HEK293 (cell line): ENCODE data around the gene KRT14.
"Not testable (repeated sequence)": the region's sequence is repeated elsewhere in the genome, so short reads cannot be mapped to it uniquely, and the experiment has no call there.

Source experiments
- CTCF ChIA-PET: fragments of 350-600 bp; formaldehyde crosslinking; extraction: SDS; loops from one replicate; lab custom pipeline; 2021; ENCODE audit warnings: antibody characterized with exemption; lab: Yijun Ruan, JAX
- POLR2A ChIA-PET: fragments of 300-600 bp; formaldehyde crosslinking; extraction: SDS; loops from one replicate; lab custom pipeline; 2020; ENCODE audit warnings: antibody characterized with exemption, inconsistent platforms; lab: Yijun Ruan, JAX
- H3K27ac ChIP-seq: fragments of 200-500 bp; sonication (Bioruptor generic); 2 replicates; pipeline ENCODE4 v1.5.1; 2014; ENCODE audit warnings: low read depth, low read length, control low read depth, inconsistent platforms; ENCODE audit errors: extremely low read depth
- H3K36me3 ChIP-seq, 2 experiments: fragments of 200-500 bp in 1 of 2; sonication (Bioruptor generic) in 1 of 2; 1 replicate in 1 of 2; 2 replicates in 1 of 2; pipeline ENCODE4 v1.5.1; 2014 to 2017; ENCODE audit warnings: inconsistent platforms in 2 of 2, low read length in 2 of 2; ENCODE audit not compliant: control insufficient read depth in 2 of 2, insufficient read depth in 1 of 2
- H3K4me1 ChIP-seq: fragments of 200-500 bp; sonication (Bioruptor generic); 2 replicates; pipeline ENCODE4 v1.5.1; 2014; ENCODE audit warnings: mild to moderate bottlenecking, low read length, inconsistent platforms; ENCODE audit not compliant: control insufficient read depth, insufficient read depth
- H3K4me3 ChIP-seq: 2 replicates; pipeline ENCODE4 v1.5.1; 2011; ENCODE audit warnings: low read depth, mild to moderate bottlenecking, control low read depth, low read length, moderate library complexity
- H3K9me3 ChIP-seq: fragments of 200-500 bp; sonication (Bioruptor generic); 2 replicates; pipeline ENCODE4 v1.5.1; 2014; ENCODE audit warnings: low read depth, low read length, inconsistent platforms; ENCODE audit not compliant: control insufficient read depth, insufficient read depth
- EGR2 ChIP-seq: fragments of 450-650 bp; formaldehyde crosslinking; IDR thresholded peaks from 2 replicates; pipeline ENCODE4 v1.5.1; 2016; ENCODE audit warnings: low read depth, missing biosample characterization, missing genetic modification characterization
- GLIS1 ChIP-seq: fragments of 450-650 bp; formaldehyde crosslinking; IDR thresholded peaks from 2 replicates; pipeline ENCODE4 v1.5.1; 2016; ENCODE audit warnings: missing biosample characterization, missing genetic modification characterization
- GLIS2 ChIP-seq: fragments of 450-650 bp; formaldehyde crosslinking; IDR thresholded peaks from 2 replicates; pipeline ENCODE4 v1.5.1; 2016; ENCODE audit warnings: missing biosample characterization, missing genetic modification characterization
- KLF1 ChIP-seq: fragments of 450-650 bp; formaldehyde crosslinking; IDR thresholded peaks from 2 replicates; pipeline ENCODE4 v1.5.1; 2016; ENCODE audit warnings: missing biosample characterization, missing genetic modification characterization
- KLF8 ChIP-seq: fragments of 450-650 bp; formaldehyde crosslinking; IDR thresholded peaks from 2 replicates; pipeline ENCODE4 v1.5.1; 2016; ENCODE audit warnings: missing biosample characterization, missing genetic modification characterization
- SETDB1 ChIP-seq: IDR thresholded peaks from one replicate; pipeline ENCODE4 v1.6.1; 2017; ENCODE audit warnings: mild to moderate bottlenecking, low read length, moderate library complexity, mixed read lengths; ENCODE audit not compliant: insufficient read length
- SP2 ChIP-seq: fragments of 450-650 bp; formaldehyde crosslinking; IDR thresholded peaks from 2 replicates; pipeline ENCODE4 v1.5.1; 2016; ENCODE audit warnings: missing biosample characterization, missing genetic modification characterization
- ZBTB17 ChIP-seq: fragments of 450-650 bp; formaldehyde crosslinking; IDR thresholded peaks from 2 replicates; pipeline ENCODE4 v1.5.1; 2016; ENCODE audit warnings: missing biosample characterization, missing genetic modification characterization
- ZEB2 ChIP-seq: fragments of 450-650 bp; formaldehyde crosslinking; IDR thresholded peaks from 2 replicates; pipeline ENCODE4 v1.5.1; 2016; ENCODE audit warnings: missing biosample characterization, missing genetic modification characterization
- ZFHX2 ChIP-seq: fragments of 450-650 bp; formaldehyde crosslinking; conservative IDR thresholded peaks from 2 replicates; pipeline ENCODE4 v1.5.1; 2016; ENCODE audit warnings: missing biosample characterization, missing genetic modification characterization
- ZNF132 ChIP-seq: fragments of 450-650 bp; formaldehyde crosslinking; IDR thresholded peaks from 2 replicates; pipeline ENCODE4 v1.5.1; 2017; ENCODE audit warnings: missing biosample characterization, missing genetic modification characterization, borderline replicate concordance
- ZNF155 ChIP-seq: fragments of 450-650 bp; formaldehyde crosslinking; IDR thresholded peaks from 2 replicates; pipeline ENCODE4 v1.5.1; 2016; ENCODE audit warnings: missing biosample characterization, missing genetic modification characterization
- ZNF211 ChIP-seq: fragments of 450-650 bp; formaldehyde crosslinking; IDR thresholded peaks from 2 replicates; pipeline ENCODE4 v1.5.1; 2016; ENCODE audit warnings: low read depth, missing biosample characterization, missing genetic modification characterization
- ZNF341 ChIP-seq: fragments of 450-650 bp; formaldehyde crosslinking; IDR thresholded peaks from 2 replicates; pipeline ENCODE4; 2016; ENCODE audit warnings: low read depth, missing biosample characterization, missing genetic modification characterization
- ZNF394 ChIP-seq: fragments of 450-650 bp; formaldehyde crosslinking; IDR thresholded peaks from 2 replicates; pipeline ENCODE4 v1.5.1; 2016; ENCODE audit warnings: missing biosample characterization, missing genetic modification characterization, mild to moderate bottlenecking, moderate library complexity, borderline replicate concordance
- ZNF404 ChIP-seq: fragments of 450-650 bp; formaldehyde crosslinking; IDR thresholded peaks from 2 replicates; pipeline ENCODE4 v1.5.1; 2017; ENCODE audit warnings: missing biosample characterization, missing genetic modification characterization
- ZNF416 ChIP-seq: fragments of 450-650 bp; formaldehyde crosslinking; IDR thresholded peaks from 2 replicates; pipeline ENCODE4 v1.5.1; 2016; ENCODE audit warnings: missing biosample characterization, missing genetic modification characterization
- ZNF426 ChIP-seq: fragments of 450-650 bp; formaldehyde crosslinking; IDR thresholded peaks from 2 replicates; pipeline ENCODE4 v1.5.1; 2017; ENCODE audit warnings: missing biosample characterization, missing genetic modification characterization, mild to moderate bottlenecking, inconsistent platforms, moderate library complexity
- ZNF473 ChIP-seq: fragments of 450-650 bp; formaldehyde crosslinking; IDR thresholded peaks from 2 replicates; pipeline ENCODE4 v1.5.1; 2017; ENCODE audit warnings: missing biosample characterization, missing genetic modification characterization
- ZNF544 ChIP-seq: fragments of 450-650 bp; formaldehyde crosslinking; IDR thresholded peaks from 2 replicates; pipeline ENCODE4 v1.5.0; 2017; ENCODE audit warnings: missing biosample characterization, missing genetic modification characterization
- ZNF548 ChIP-seq: fragments of 450-650 bp; formaldehyde crosslinking; IDR thresholded peaks from 2 replicates; pipeline ENCODE4 v1.5.1; 2016; ENCODE audit warnings: missing biosample characterization, missing genetic modification characterization
- ZNF558 ChIP-seq: fragments of 450-650 bp; formaldehyde crosslinking; IDR thresholded peaks from 2 replicates; pipeline ENCODE4 v1.5.1; 2016; ENCODE audit warnings: missing biosample characterization, missing genetic modification characterization
- ZNF776 ChIP-seq: fragments of 450-650 bp; formaldehyde crosslinking; IDR thresholded peaks from 2 replicates; pipeline ENCODE4 v1.5.0; 2017; ENCODE audit warnings: missing biosample characterization, missing genetic modification characterization, borderline replicate concordance
- ZNF785 ChIP-seq: fragments of 450-650 bp; formaldehyde crosslinking; IDR thresholded peaks from 2 replicates; pipeline ENCODE4 v1.5.1; 2016; ENCODE audit warnings: missing biosample characterization, missing genetic modification characterization
- TF ChIP-seq, protein P1 (sequence below): fragments of 450-650 bp; formaldehyde crosslinking; IDR thresholded peaks from 2 replicates; pipeline ENCODE4 v1.5.1; 2016; ENCODE audit warnings: missing biosample characterization, missing genetic modification characterization
- TF ChIP-seq, protein P2 (sequence below): fragments of 450-650 bp; formaldehyde crosslinking; IDR thresholded peaks from 2 replicates; pipeline ENCODE4 v1.5.1; 2016; ENCODE audit warnings: missing biosample characterization, missing genetic modification characterization, low read depth
- TF ChIP-seq, protein P3 (sequence below): fragments of 450-650 bp; formaldehyde crosslinking; IDR thresholded peaks from 2 replicates; pipeline ENCODE4 v1.5.1; 2016; ENCODE audit warnings: missing biosample characterization, missing genetic modification characterization

KRT14 gene

DNA sequence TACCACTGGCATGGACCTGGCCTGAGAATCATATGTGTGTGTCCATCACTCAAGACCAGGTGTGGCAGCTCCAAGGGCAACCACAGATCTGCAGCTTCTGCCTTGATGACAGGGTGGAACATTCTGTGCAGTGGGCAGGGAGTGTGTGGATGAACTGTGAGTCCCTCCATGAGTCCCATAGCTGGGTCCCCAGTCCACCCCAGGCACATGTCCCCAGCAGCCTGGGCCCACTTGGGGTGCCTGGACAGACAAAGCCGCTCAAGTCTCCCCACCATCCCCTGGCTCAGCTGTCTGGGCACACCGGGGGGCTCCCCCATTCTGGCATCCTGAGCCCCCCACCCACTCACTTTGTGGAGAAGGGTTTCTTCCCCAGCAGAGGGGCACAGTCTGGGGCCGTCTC, 30.4 kb upstream of the KRT14 start:
- POLR2A ChIA-PET, result interaction anchor here (1.5 kb wide), 1 partner anchor 32 kb away, joined by 3 read pairs; no protein-coding TSS in a partner anchor
- no peaks in the 10 kb centered on the region for H3K4me1 ChIP-seq
- no peak overlapping the region for H3K27ac ChIP-seq
- no peaks in the 10 kb centered on the region for H3K36me3 ChIP-seq
- CTCF ChIA-PET, result interaction anchor here (0.6 to 1.6 kb wide), 3 partner anchors 51 to 822 kb away, joined by 3 to 9 read pairs (median 3); no protein-coding TSS in a partner anchor
- H3K4me3 ChIP-seq, result no peak overlapping the region
- no peaks in the 10 kb centered on the region for H3K9me3 ChIP-seq
- TF ChIP-seq ZNF341 (tag by site-specific recombination), result no peak
- no peak for TF ChIP-seq ZNF785 (tag by site-specific recombination)
- TF ChIP-seq ZNF404, result no peak
- no peak for TF ChIP-seq SETDB1
- no peak for TF ChIP-seq ZNF473 (tag by site-specific recombination)
- no peak for TF ChIP-seq ZNF776 (tag by site-specific recombination)
- TF ChIP-seq ZNF394 (tag by site-specific recombination), result no peak
- TF ChIP-seq ZBTB17 (tag by site-specific recombination), result no peak
- no peak for TF ChIP-seq ZNF544 (tag by site-specific recombination)
- TF ChIP-seq, protein P1, sequence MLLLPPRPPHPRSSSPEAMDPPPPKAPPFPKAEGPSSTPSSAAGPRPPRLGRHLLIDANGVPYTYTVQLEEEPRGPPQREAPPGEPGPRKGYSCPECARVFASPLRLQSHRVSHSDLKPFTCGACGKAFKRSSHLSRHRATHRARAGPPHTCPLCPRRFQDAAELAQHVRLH (tag by site-specific recombination), result no peak
- no peak for TF ChIP-seq ZNF132 (tag by site-specific recombination)
- TF ChIP-seq ZNF558 (tag by site-specific recombination), result no peak
- TF ChIP-seq ZNF211 (tag by site-specific recombination), result no peak
- no peak for TF ChIP-seq ZNF155 (tag by site-specific recombination)
- TF ChIP-seq ZFHX2, result no peak
- no peak for TF ChIP-seq KLF1 (tag by site-specific recombination)
- no peak for TF ChIP-seq ZNF548
- TF ChIP-seq ZNF426 (tag by site-specific recombination), result no peak
- TF ChIP-seq, protein P2, sequence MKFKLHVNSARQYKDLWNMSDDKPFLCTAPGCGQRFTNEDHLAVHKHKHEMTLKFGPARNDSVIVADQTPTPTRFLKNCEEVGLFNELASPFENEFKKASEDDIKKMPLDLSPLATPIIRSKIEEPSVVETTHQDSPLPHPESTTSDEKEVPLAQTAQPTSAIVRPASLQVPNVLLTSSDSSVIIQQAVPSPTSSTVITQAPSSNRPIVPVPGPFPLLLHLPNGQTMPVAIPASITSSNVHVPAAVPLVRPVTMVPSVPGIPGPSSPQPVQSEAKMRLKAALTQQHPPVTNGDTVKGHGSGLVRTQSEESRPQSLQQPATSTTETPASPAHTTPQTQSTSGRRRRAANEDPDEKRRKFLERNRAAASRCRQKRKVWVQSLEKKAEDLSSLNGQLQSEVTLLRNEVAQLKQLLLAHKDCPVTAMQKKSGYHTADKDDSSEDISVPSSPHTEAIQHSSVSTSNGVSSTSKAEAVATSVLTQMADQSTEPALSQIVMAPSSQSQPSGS, result no peak
- no peak for TF ChIP-seq KLF8 (tag by site-specific recombination)

DNA sequence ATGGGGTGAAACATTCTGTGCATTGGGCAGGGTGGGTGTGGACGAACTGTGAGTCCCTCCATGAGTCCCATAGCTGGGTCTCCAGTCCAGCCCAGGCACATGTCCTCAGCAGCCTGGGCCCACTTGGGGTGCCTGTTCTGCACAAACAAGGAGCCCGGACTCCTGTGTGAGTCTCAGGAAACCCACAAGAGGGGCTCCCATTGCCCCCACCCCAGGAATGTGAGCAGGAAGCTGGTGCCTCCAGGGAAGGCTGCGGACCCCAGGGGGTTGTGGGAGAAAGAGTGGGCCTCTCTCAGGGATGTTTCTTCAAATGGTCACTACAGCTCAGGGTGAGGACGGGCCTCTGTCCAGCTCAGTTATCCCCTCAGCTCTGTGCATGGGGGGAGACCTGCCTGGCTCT, 29.8 kb upstream of the KRT14 start:
- not testable (repeated sequence) for H3K4me1 ChIP-seq, H3K4me3 ChIP-seq, H3K9me3 ChIP-seq, H3K27ac ChIP-seq, H3K36me3 ChIP-seq
- POLR2A ChIA-PET, result interaction anchor here (1.5 kb wide), 1 partner anchor 32 kb away, joined by 3 read pairs; no protein-coding TSS in a partner anchor
- CTCF ChIA-PET, result interaction anchor here (0.6 to 1.6 kb wide), 4 partner anchors 10 to 821 kb away, joined by 3 to 9 read pairs (median 4); no protein-coding TSS in a partner anchor

DNA sequence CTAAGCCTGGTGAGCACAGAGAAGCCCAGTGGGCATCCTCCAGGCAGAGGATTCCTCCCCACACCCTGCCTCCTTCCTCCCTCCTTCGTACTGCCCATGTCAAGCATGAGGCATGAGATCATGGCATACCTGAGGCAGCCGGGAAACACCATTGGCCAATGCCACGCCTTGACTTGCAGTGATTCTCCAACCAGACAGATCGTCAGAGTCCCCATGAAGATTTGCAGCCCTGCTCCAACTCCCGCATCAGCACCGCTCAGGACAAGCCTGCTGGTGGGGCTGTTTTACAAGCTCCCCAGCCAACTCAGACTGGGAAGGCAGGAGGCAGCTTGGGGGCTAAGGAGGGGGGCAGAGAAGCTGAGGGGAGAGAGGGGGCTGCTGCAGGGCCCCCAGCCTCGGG, 28.8 kb upstream of the KRT14 start:
- Histone ChIP-seq H3K4me1 (no peaks in the 10 kb centered on the region), H3K36me3 (no peaks in the 10 kb centered on the region), H3K27ac (no peak overlapping the region), H3K4me3 (no peak overlapping the region), H3K9me3 (no peaks in the 10 kb centered on the region)
- ChIA-PET CTCF (interaction anchor here (0.7 to 1.2 kb wide), 4 partner anchors 9 to 823 kb away, joined by 3 to 8 read pairs (median 4); no protein-coding TSS in a partner anchor), POLR2A (no interaction called here)
- TF ChIP-seq ZBTB17 (tag by site-specific recombination), result peak; percentile 38; the same call in 1 of the 2 replicates
- TF ChIP-seq ZEB2, result 0 out of 2 replicates have a peak, but pooled peaks have one; percentile 18
- no peak for TF ChIP-seq ZNF416 (tag by site-specific recombination)
- TF ChIP-seq GLIS1 (tag by site-specific recombination), result peak; percentile 22; the same call in 1 of the 2 replicates
- TF ChIP-seq, protein P3, sequence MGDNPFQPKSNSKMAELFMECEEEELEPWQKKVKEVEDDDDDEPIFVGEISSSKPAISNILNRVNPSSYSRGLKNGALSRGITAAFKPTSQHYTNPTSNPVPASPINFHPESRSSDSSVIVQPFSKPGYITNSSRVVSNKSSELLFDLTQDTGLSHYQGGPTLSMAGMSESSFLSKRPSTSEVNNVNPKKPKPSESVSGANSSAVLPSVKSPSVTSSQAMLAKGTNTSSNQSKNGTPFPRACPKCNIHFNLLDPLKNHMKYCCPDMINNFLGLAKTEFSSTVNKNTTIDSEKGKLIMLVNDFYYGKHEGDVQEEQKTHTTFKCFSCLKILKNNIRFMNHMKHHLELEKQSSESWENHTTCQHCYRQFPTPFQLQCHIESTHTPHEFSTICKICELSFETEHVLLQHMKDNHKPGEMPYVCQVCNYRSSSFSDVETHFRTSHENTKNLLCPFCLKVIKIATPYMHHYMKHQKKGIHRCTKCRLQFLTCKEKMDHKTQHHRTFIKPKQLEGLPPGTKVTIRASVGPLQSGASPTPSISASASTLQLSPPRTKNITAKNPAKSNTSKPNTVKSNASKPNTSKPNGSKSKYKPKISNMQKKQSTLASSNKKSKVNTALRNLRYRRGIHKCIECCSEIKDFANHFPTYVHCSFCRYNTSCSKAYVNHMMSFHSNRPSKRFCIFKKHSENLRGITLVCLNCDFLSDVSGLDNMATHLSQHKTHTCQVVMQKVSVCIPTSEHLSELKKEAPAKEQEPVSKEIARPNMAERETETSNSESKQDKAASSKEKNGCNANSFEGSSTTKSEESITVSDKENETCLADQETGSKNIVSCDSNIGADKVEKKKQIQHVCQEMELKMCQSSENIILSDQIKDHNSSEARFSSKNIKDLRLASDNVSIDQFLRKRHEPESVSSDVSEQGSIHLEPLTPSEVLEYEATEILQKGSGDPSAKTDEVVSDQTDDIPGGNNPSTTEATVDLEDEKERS (tag by site-specific recombination), result no peak
- TF ChIP-seq EGR2, result peak; percentile 22; the same call in 1 of the 2 replicates
- TF ChIP-seq GLIS2, result 0 out of 2 replicates have a peak, but pooled peaks have one; percentile 51
- no peak for TF ChIP-seq ZNF544 (tag by site-specific recombination)
- peak; percentile 32; the same call in 1 of the 2 replicates for TF ChIP-seq SP2 (tag by site-specific recombination)

DNA sequence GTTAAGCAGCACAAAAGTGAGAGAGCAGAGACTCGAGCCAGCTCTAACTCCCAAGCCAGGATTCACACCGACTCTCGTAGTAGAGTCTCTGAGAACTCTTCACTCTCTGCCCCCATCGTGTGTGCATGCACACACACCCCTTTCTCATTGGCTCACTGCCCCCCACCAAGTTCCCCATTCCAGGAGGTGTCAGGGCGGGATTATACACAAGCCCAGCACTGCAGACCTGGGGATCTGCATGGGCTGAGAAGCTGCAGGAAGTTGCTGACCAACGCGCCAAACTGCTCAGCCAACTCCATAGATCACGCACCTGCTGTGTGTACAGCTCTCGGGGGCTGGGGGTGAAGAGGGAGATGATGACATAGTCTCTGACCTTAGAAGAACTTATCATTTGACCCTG, 28.1 kb upstream of the KRT14 start:
- POLR2A ChIA-PET, H3K4me3 ChIP-seq, H3K9me3 ChIP-seq, H3K27ac ChIP-seq, H3K4me1 ChIP-seq, H3K36me3 ChIP-seq: not testable (repeated sequence)
- CTCF ChIA-PET, result interaction anchor here (1.2 kb wide), 2 partner anchors 33 to 66 kb away, joined by 3 to 8 read pairs; no protein-coding TSS in a partner anchor
